Breast epithelium (tissue), 3 donors: Measurements from ENCODE around the gene HIPK2.

Source experiments
- POLR2A ChIP-seq: fragments of 450-650 bp; IDR thresholded peaks from one replicate; pipeline ENCODE4 v1.6.1; 2016; ENCODE audit warnings: antibody characterized with exemption, mild to moderate bottlenecking, moderate library complexity
- POLR2AphosphoS5 ChIP-seq, 3 donors: sonication (generic); formaldehyde crosslinking; IDR thresholded peaks; one replicate each; pipeline ENCODE4 v1.6.1; 2017; ENCODE audit warnings: antibody characterized with exemption in 3 of 3
- TF ChIP-seq, protein P1 (sequence below), 3 donors: fragments of 450-650 bp; IDR thresholded peaks; one replicate each; pipeline ENCODE4 v1.5.1; 2016 to 2017; ENCODE audit warnings: antibody characterized with exemption in 3 of 3, mild to moderate bottlenecking in 3 of 3, moderate library complexity in 3 of 3

DNA sequence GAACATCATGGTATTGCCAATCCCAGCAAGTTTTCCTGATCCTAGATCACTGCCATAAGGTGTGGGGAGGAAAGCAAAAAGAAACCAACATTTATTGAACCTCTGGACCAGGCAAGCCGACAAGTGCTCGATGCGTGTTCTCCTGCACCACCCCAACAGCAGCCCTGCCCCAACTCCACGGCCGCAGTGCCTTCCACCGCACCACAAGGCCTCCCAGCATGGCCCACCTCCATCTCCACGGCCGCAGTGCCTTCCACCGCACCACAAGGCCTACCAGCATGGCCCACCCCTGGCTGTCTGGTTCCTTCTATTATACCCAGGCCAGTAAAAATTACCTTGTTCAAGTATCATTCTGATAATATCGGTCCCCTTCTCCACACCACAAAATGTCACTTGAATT is 8.7 kb downstream of the HIPK2 start:
- TF ChIP-seq, protein P1, sequence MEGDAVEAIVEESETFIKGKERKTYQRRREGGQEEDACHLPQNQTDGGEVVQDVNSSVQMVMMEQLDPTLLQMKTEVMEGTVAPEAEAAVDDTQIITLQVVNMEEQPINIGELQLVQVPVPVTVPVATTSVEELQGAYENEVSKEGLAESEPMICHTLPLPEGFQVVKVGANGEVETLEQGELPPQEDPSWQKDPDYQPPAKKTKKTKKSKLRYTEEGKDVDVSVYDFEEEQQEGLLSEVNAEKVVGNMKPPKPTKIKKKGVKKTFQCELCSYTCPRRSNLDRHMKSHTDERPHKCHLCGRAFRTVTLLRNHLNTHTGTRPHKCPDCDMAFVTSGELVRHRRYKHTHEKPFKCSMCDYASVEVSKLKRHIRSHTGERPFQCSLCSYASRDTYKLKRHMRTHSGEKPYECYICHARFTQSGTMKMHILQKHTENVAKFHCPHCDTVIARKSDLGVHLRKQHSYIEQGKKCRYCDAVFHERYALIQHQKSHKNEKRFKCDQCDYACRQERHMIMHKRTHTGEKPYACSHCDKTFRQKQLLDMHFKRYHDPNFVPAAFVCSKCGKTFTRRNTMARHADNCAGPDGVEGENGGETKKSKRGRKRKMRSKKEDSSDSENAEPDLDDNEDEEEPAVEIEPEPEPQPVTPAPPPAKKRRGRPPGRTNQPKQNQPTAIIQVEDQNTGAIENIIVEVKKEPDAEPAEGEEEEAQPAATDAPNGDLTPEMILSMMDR (IDR thresholded peaks at IDR 0.05), result no peak
- no peak for TF ChIP-seq POLR2AphosphoS5 (IDR thresholded peaks at IDR 0.05)
- TF ChIP-seq POLR2A, result no peak
